Fibroblast of the aortic adventitia (primary cell): Measurements from ENCODE around the gene TIFAB. TPM values are rescaled to one million over a fixed set of nuclear protein-coding genes. Genes with fewer than 3 reads are reported as not detected.
A peak's percentile ranks its signal among the peaks of the same experiment; 100 is the strongest.

Experiments
- DNase-seq: peaks from one replicate; pipeline ENCODE4 v3.0.0-alpha.2; 2010; ENCODE audit warnings: low read depth
- H3K4me3 ChIP-seq: 2 replicates; pipeline ENCODE4 v1.5.1; 2011; ENCODE audit warnings: low read depth, mild to moderate bottlenecking, control low read depth, low read length, moderate library complexity
- total RNA-seq: library from RNA; depleted of rRNA; stranded (reverse); fragments of >200 nt; gene quantifications from 2 replicates; pipeline ENCODE4 v1.2.3, GENCODE V29; 2012; ENCODE audit warnings: low replicate concordance
- TF ChIP-seq, protein P1 (sequence below): IDR thresholded peaks from 2 replicates; pipeline ENCODE4 v1.5.1; 2011; ENCODE audit warnings: mild to moderate bottlenecking, low read length, control low read depth, inconsistent platforms; ENCODE audit not compliant: insufficient read depth

Gene TIFAB
- total RNA-seq, 1 donor, result not detected

GRCh38 chr5:135428586-135428985, 23.6 kb downstream of the TIFAB start:
- DNase-seq, result no peak
- no peak overlapping the region for H3K4me3 ChIP-seq
- TF ChIP-seq, protein P1, sequence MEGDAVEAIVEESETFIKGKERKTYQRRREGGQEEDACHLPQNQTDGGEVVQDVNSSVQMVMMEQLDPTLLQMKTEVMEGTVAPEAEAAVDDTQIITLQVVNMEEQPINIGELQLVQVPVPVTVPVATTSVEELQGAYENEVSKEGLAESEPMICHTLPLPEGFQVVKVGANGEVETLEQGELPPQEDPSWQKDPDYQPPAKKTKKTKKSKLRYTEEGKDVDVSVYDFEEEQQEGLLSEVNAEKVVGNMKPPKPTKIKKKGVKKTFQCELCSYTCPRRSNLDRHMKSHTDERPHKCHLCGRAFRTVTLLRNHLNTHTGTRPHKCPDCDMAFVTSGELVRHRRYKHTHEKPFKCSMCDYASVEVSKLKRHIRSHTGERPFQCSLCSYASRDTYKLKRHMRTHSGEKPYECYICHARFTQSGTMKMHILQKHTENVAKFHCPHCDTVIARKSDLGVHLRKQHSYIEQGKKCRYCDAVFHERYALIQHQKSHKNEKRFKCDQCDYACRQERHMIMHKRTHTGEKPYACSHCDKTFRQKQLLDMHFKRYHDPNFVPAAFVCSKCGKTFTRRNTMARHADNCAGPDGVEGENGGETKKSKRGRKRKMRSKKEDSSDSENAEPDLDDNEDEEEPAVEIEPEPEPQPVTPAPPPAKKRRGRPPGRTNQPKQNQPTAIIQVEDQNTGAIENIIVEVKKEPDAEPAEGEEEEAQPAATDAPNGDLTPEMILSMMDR, result no peak

- DNase-seq, result peak; percentile 63
- TF ChIP-seq, protein P1, result peak; percentile 79
Measured at GRCh38 chr5:135426102-135427082, 25.8 kb downstream of the TIFAB start.

GRCh38 chr5:135425641-135426040, 26.5 kb downstream of the TIFAB start:
- H3K4me3 ChIP-seq, result no peak overlapping the region
- DNase-seq, result no peak
- TF ChIP-seq, protein P1, result no peak

More at GRCh38 chr5:135426102-135427082, 25.8 kb downstream of the TIFAB start:
- H3K4me3 ChIP-seq, result no peak overlapping the region

DNA sequence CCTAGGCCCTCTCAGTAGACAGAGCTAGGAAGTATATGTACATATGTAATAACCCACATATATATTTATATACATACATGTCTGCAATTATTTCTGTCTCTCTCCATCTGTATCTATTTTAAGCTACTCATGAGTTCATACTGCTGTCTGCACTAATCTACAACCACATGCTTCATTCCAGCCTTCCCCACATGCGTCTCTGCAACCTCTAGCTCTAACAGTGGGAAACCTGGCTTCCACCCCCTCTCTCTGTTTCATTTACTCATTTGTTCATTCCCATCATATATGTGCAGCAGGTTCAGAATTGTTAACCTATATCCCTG, 28.3 kb downstream of the TIFAB start:
- TF ChIP-seq, protein P1, result no peak

DNA sequence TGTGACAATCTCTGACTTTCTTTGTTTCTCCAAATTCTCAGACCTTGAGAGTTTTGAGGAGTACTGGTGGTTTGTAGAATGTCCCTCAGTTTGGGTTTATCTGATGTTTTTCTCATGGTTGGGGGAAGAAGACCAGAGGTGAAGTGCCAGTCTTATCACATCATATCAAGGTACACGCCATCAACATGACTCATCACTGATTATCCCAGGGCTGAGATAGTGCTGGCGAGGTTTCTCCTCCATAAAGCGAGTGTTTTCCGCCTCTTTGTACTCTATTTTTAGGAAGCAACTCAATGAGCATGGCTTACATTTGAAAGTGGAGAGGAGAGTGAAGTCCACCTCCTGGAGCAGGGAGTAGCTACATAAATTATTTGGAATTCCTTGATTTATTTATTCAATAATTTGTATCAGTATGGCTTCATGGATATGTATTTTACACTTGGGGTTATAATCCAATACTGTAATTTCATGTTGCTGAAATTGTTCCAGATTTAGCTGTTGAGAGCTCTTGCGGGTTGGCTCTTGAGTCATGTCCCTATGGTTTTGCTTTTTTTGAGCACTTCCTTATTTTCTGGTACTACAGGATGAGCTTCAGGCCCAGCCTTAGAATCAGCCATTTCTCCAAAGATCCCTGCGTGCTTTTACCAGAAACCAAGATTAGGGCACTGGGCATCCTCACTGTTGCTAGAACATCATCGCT, 28.9 kb downstream of the TIFAB start:
- no peak for DNase-seq
- H3K4me3 ChIP-seq, result no peak overlapping the region
- TF ChIP-seq, protein P1, result no peak

More for the DNA sequence above, 28.3 kb downstream of the TIFAB start:
- H3K4me3 ChIP-seq, result no peak overlapping the region
- no peak for DNase-seq

GRCh38 chr5:135422419-135422818, 29.7 kb downstream of the TIFAB start:
- H3K4me3 ChIP-seq, result no peak overlapping the region
- no peak for DNase-seq
- TF ChIP-seq, protein P1, result no peak
